Keratinocyte (primary cell): Measurements from ENCODE around the gene DNAJC13. TPM values are rescaled to one million over a fixed set of nuclear protein-coding genes. Genes with fewer than 3 reads are reported as not detected.
A peak's percentile ranks its signal among the peaks of the same experiment; 100 is the strongest.

ENCODE experiments used
- DNase-seq: peaks from one replicate; pipeline ENCODE4 v3.0.0-alpha.2; 2011; ENCODE audit warnings: low read depth, missing footprints, low spot score
- FAIRE-seq: peaks from 2 replicates; lab custom pipeline; 2011; peaks lifted over from hg19 to GRCh38; lab: Jason Lieb, UNC
- H2AFZ ChIP-seq: 2 replicates; pipeline ENCODE4 v1.6.0; 2012; ENCODE audit warnings: low read length, control low read depth, inconsistent platforms; ENCODE audit not compliant: control insufficient read depth
- H3K27ac ChIP-seq: 2 replicates; pipeline ENCODE4 v1.5.1; 2011; ENCODE audit warnings: low read length; ENCODE audit not compliant: control insufficient read depth, insufficient read depth
- H3K27me3 ChIP-seq: 3 replicates; pipeline ENCODE4 v1.6.0; 2011; ENCODE audit warnings: low read length; ENCODE audit not compliant: control insufficient read depth, insufficient read depth; ENCODE audit errors: extremely low read depth
- H3K36me3 ChIP-seq, 2 experiments: 2 replicates in 1 of 2; 3 replicates in 1 of 2; pipeline ENCODE4 v1.5.1; 2011; ENCODE audit warnings: low read length in 2 of 2, mild to moderate bottlenecking in 1 of 2; ENCODE audit not compliant: control insufficient read depth in 2 of 2, insufficient read depth in 2 of 2; ENCODE audit errors: extremely low read depth in 1 of 2
- H3K4me1 ChIP-seq: 3 replicates; pipeline ENCODE4 v1.5.1; 2011; ENCODE audit warnings: low read length; ENCODE audit not compliant: control insufficient read depth, insufficient read depth; ENCODE audit errors: extremely low read depth
- H3K4me2 ChIP-seq: 3 replicates; pipeline ENCODE4 v1.6.0; 2011; ENCODE audit warnings: low read depth, low read length; ENCODE audit not compliant: control insufficient read depth, insufficient read depth; ENCODE audit errors: extremely low read depth
- H3K4me3 ChIP-seq, 3 experiments: fragments of 200-600 bp in 1 of 3; sonication (generic) in 1 of 3; 2 replicates in 2 of 3; 3 replicates in 1 of 3; pipeline ENCODE4 v1.5.1; 2011 to 2016; ENCODE audit warnings: low read length in 3 of 3, mild to moderate bottlenecking in 3 of 3, control low read depth in 2 of 3, inconsistent platforms in 1 of 3, low read depth in 1 of 3, mixed read lengths in 1 of 3, mixed run types in 1 of 3, moderate library complexity in 1 of 3; ENCODE audit not compliant: control insufficient read depth in 2 of 3, insufficient read depth in 2 of 3; ENCODE audit errors: extremely low read depth in 1 of 3
- H3K79me2 ChIP-seq: 2 replicates; pipeline ENCODE4 v1.6.0; 2012; ENCODE audit warnings: low read length; ENCODE audit not compliant: control insufficient read depth, insufficient read depth
- H3K9ac ChIP-seq: 3 replicates; pipeline ENCODE4 v1.6.0; 2011; ENCODE audit warnings: low read length; ENCODE audit not compliant: control insufficient read depth, insufficient read depth; ENCODE audit errors: extremely low read depth
- H3K9me1 ChIP-seq: 3 replicates; pipeline ENCODE4 v1.6.0; 2011; ENCODE audit warnings: low read length; ENCODE audit not compliant: control insufficient read depth, insufficient read depth; ENCODE audit errors: extremely low read depth
- H3K9me3 ChIP-seq: 2 replicates; pipeline ENCODE4 v1.5.1; 2012; ENCODE audit warnings: low read depth, low read length; ENCODE audit not compliant: control insufficient read depth
- H4K20me1 ChIP-seq: 3 replicates; pipeline ENCODE4 v1.6.0; 2011; ENCODE audit warnings: low read length; ENCODE audit not compliant: control insufficient read depth, insufficient read depth; ENCODE audit errors: extremely low read depth
- CTCF ChIP-seq, 3 experiments: IDR thresholded peaks in 1 of 3; conservative IDR thresholded peaks in 1 of 3; optimal IDR thresholded peaks in 1 of 3; 2 replicates in 2 of 3; 3 replicates in 1 of 3; pipeline versions ENCODE3 to v1.5.1; 2011; ENCODE audit warnings: low read length in 3 of 3, mild to moderate bottlenecking in 3 of 3, moderate library complexity in 2 of 3, control low read depth in 1 of 3, inconsistent platforms in 1 of 3; ENCODE audit not compliant: insufficient read depth in 2 of 3; ENCODE audit errors: extremely low read depth in 1 of 3
- EZH2 ChIP-seq: IDR thresholded peaks from one replicate; pipeline ENCODE4 v1.6.1; 2012; ENCODE audit warnings: inconsistent platforms, mild to moderate bottlenecking, low read length, moderate library complexity
- dilution Hi-C: fragments of 300-500 bp; cut with MboI; formaldehyde crosslinking; loops from one replicate; pipeline ENCODE4 v1.7.0; 2020; ENCODE audit warnings: low sequenced_read_pairs; ENCODE audit not compliant: extremely low pct_ligation_motif_present
- polyA plus RNA-seq, 5 experiments: library from polyadenylated mRNA; depleted of rRNA in 3 of 5; stranded (reverse) in 3 of 5; stranded (forward) in 1 of 5; unstranded in 1 of 5; fragments of >200 nt; gene quantifications; 1 replicate in 1 of 5; 2 replicates in 3 of 5; 3 replicates in 1 of 5; pipeline versions ENCODE4 v1.2.1 to v1.2.3, GENCODE V29; 2011 to 2012; ENCODE audit warnings: missing spikeins in 2 of 5, low read depth in 1 of 5, low replicate concordance in 1 of 5

DNAJC13 gene
- polyA plus RNA-seq, 1 donor (not counting 4 experiments of a cell fraction or from before 2014, with no cell fraction given): 24.3 TPM

DNA sequence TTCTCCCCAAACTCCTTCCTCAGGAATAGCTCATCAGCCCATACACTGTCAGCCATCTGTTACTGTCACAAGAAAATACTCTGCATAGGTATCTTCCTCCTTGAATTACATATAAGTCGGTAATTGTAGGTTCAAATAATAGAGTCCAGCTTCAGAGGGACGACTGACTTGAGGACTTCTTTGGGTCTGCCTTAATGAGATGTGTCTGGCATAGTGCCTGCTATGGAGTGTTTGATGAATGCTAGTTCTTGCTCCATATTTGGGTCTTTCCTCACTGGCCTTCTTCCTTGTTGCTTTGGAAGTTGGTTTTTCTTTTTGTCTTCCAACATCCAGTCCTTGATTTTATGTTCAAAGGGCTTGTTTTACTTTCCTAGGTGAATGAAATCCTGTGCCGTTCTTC, 113.3 kb downstream of the DNAJC13 start:
- no peak for FAIRE-seq
- H3K9ac ChIP-seq: no peak overlapping the region
- no peaks in the 10 kb centered on the region for H3K9me1 ChIP-seq
- no peak overlapping the region for H3K4me2 ChIP-seq
- H3K4me3 ChIP-seq: no peak overlapping the region
- no peaks in the 10 kb centered on the region for H3K9me3 ChIP-seq
- H3K27me3 ChIP-seq: no peaks in the 10 kb centered on the region
- DNase-seq: no peak
- no peak overlapping the region for H3K27ac ChIP-seq
- no peaks in the 10 kb centered on the region for H3K4me1 ChIP-seq
- no peak overlapping the region for H2AFZ ChIP-seq
- TF ChIP-seq CTCF (optimal IDR thresholded peaks at IDR 0.05 in 1 of 3, IDR thresholded peaks at IDR 0.05 in 1 of 3, conservative IDR thresholded peaks at IDR 0.05 in 1 of 3; ENCODE audit: extremely low read depth in 1 of 3, insufficient read depth in 2 of 3, low read length in 3 of 3) (no peak), EZH2 (no peak)
- H3K79me2 ChIP-seq: no peaks in the 10 kb centered on the region
- H4K20me1 ChIP-seq: no peaks in the 10 kb centered on the region
- dilution Hi-C loops: no loop called here
- H3K36me3 ChIP-seq: peaks cover 13 to 19% of the 10 kb centered on the region in 2 experiments

DNA sequence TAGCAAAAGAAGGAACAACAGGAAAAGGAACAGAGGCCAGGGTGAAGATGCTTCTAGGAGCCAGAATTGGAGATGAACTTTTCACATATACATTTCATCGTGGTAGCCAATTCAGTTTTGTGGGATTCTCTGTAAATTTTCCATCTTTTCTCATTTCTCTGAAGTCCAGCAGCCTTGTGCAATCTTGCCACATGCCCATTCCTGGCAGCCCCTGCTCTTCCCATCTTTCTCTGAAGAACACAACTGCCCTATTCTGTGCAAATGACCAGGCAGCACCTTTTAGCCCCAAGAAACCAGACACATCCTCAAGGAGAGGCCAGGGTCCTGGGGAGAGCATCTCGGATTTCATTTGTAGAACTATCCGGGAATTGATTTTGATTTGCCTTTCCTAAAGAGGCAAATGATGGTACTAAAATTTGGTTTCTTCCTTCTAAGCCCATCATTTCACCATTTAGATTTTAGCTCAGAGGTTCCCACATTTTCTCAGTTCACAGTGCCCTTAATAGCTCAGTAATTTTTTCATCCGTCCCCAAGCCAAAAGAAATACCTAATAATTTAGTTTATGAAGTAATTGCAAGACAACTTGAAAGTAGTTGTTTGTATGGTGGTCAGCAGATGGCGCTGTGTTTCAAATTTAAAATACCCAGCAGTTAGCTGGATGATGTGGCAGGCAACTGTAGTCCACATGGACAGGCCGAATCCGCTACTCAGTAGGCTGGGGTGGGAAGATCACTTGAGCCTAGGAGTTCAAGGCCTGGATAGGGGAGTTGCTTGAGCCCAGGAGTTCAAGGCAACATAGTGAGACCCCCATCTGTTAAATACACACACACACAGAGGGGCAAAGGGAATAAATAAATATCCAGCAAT, 118.5 kb downstream of the DNAJC13 start:
- dilution Hi-C loops: no loop called here
- no peak overlapping the region for H3K27ac ChIP-seq
- no peaks in the 10 kb centered on the region for H3K9me1 ChIP-seq
- no peak overlapping the region for H3K4me3 ChIP-seq
- FAIRE-seq (peak; percentile 74), DNase-seq (peak; percentile 59)
- peaks cover 11% of the 10 kb centered on the region for H3K4me1 ChIP-seq
- no peak overlapping the region for H3K9ac ChIP-seq
- no peaks in the 10 kb centered on the region for H3K9me3 ChIP-seq
- peaks cover 12 to 15% of the 10 kb centered on the region in 2 experiments for H3K36me3 ChIP-seq
- H3K79me2 ChIP-seq: no peaks in the 10 kb centered on the region
- H2AFZ ChIP-seq: no peak overlapping the region
- peak overlapping the region; percentile 8 for H3K4me2 ChIP-seq
- H3K27me3 ChIP-seq: no peaks in the 10 kb centered on the region
- no peaks in the 10 kb centered on the region for H4K20me1 ChIP-seq
- TF ChIP-seq EZH2 (no peak), CTCF (optimal IDR thresholded peaks at IDR 0.05 in 1 of 3, IDR thresholded peaks at IDR 0.05 in 1 of 3, conservative IDR thresholded peaks at IDR 0.05 in 1 of 3; ENCODE audit: extremely low read depth in 1 of 3, insufficient read depth in 2 of 3, low read length in 3 of 3) (peak; percentile 34 to 70 (median 53))
